Measurements from ENCODE around the gene PAWR.

DNA sequence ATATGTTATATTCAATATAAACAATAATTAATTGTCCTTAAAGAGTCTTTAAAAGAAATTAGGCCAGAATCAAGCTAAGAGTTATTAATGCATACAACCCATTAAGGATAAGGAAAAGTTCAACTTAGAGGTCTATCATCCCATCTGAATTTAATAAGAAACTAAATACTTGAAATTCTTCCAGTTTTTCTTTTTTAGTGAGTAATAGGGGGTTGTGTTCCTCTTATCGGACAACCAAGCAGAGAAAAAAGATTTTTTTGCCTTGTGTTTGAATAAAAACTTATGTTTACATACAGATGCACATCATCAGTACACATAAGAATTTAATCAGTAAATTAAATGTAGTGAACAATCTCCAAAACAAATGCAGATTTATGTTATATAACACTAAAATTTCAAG is 32.5 kb downstream of the PAWR start:
- TF ChIP-seq POLR2A (IDR thresholded peaks at IDR 0.05): no peak
- TF ChIP-seq, protein P1, sequence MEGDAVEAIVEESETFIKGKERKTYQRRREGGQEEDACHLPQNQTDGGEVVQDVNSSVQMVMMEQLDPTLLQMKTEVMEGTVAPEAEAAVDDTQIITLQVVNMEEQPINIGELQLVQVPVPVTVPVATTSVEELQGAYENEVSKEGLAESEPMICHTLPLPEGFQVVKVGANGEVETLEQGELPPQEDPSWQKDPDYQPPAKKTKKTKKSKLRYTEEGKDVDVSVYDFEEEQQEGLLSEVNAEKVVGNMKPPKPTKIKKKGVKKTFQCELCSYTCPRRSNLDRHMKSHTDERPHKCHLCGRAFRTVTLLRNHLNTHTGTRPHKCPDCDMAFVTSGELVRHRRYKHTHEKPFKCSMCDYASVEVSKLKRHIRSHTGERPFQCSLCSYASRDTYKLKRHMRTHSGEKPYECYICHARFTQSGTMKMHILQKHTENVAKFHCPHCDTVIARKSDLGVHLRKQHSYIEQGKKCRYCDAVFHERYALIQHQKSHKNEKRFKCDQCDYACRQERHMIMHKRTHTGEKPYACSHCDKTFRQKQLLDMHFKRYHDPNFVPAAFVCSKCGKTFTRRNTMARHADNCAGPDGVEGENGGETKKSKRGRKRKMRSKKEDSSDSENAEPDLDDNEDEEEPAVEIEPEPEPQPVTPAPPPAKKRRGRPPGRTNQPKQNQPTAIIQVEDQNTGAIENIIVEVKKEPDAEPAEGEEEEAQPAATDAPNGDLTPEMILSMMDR (IDR thresholded peaks at IDR 0.05): no peak
